Anterior cingulate cortex (tissue), 58 donors: ENCODE measurements around the gene PCF11.
"Not testable (repeated sequence)": the region's sequence is repeated elsewhere in the genome, so short reads cannot be mapped to it uniquely, and the experiment has no call there.

Experiments
- DNase-seq, 58 donors: peaks; one replicate each; lab custom pipeline; 2025; lab: John Stamatoyannopoulos, UW

The PCF11 gene

GRCh38 chr11:83156996-83157593 is at the start of gene PCF11:
Gene PCF11, plus strand, starts transcription at chr11:83157131. Its CDS starts 309 bp downstream, at chr11:83157440.
- peak in 3 of 58 donors; percentile 74 to 100 (median 90) for DNase-seq

GRCh38 chr11:83112886-83113285 is 44.0 kb upstream of the PCF11 start:
- DNase-seq, result no peak

- no peak for DNase-seq
Measured at GRCh38 chr11:83115026-83115425, 41.9 kb upstream of the PCF11 start.

- no peak for DNase-seq
Measured at GRCh38 chr11:83115551-83115950, 41.4 kb upstream of the PCF11 start.

- DNase-seq, result no peak
Measured at GRCh38 chr11:83116015-83116641, 40.8 kb upstream of the PCF11 start.

- DNase-seq, result no peak
Measured at GRCh38 chr11:83118814-83119213, 38.1 kb upstream of the PCF11 start.

GRCh38 chr11:83119216-83119615 is 37.7 kb upstream of the PCF11 start:
- no peak for DNase-seq

GRCh38 chr11:83120327-83120726 is 36.6 kb upstream of the PCF11 start:
- no peak for DNase-seq

- no peak for DNase-seq
Measured at GRCh38 chr11:83122050-83122449, 34.9 kb upstream of the PCF11 start.

GRCh38 chr11:83122766-83123165 is 34.2 kb upstream of the PCF11 start:
- DNase-seq, result no peak

GRCh38 chr11:83124636-83125424 is 32.1 kb upstream of the PCF11 start:
- no peak for DNase-seq

GRCh38 chr11:83125577-83125976 is 31.4 kb upstream of the PCF11 start:
- DNase-seq, result no peak

- DNase-seq, result no peak
Measured at GRCh38 chr11:83127310-83127637, 29.7 kb upstream of the PCF11 start.

GRCh38 chr11:83132191-83132590 is 24.7 kb upstream of the PCF11 start:
- no peak for DNase-seq

- DNase-seq, result not testable (repeated sequence)
Measured at GRCh38 chr11:83133266-83133665, 23.7 kb upstream of the PCF11 start.

- DNase-seq, result no peak
Measured at GRCh38 chr11:83139310-83139709, 17.6 kb upstream of the PCF11 start.

GRCh38 chr11:83140691-83141455 is 16.1 kb upstream of the PCF11 start:
- DNase-seq, result no peak

GRCh38 chr11:83147895-83148294 is 9.0 kb upstream of the PCF11 start:
- no peak for DNase-seq

GRCh38 chr11:83150450-83150849 is 6.5 kb upstream of the PCF11 start:
- DNase-seq, result no peak

- DNase-seq, result no peak
Measured at GRCh38 chr11:83151274-83151977, 5.5 kb upstream of the PCF11 start.
